GM19043 (cell line): Measurements from ENCODE around the gene C1QTNF1.

Experiments
- ATAC-seq: cut with Tn5 transposase; IDR thresholded peaks from one replicate; pipeline ENCODE4 v1.9.1; 2021; ENCODE audit warnings: low read depth; ENCODE audit not compliant: unreplicated experiment

C1QTNF1 gene

DNA sequence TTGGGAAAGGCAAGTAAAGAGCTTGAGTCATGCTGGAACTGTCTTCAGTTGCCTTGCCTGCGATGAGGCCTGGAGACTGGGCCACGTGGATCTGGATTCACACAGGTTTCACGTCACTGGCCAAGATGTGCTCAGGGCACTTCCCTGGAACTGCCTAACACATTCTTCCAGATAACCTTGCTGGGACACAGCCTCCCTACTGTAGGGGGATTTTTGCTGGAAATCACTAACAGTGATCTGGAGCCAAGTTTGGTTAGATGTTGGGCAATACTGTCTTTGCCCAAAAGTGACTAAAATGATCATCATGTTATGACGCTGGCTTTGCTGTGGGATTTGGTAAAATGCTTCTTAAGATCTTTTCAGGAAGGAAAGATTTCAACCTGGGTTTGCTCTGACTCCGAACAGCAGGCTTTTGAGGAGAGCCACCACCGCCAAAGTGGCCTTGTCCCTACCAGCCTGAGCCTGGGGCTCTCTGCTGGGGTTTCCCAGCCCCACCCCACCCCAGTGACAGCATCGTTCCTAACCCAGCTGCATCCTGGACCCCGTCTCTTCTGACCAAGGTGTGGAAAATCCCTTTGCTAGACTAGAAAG is 14.7 kb downstream of the C1QTNF1 start:
- ATAC-seq: no peak

DNA sequence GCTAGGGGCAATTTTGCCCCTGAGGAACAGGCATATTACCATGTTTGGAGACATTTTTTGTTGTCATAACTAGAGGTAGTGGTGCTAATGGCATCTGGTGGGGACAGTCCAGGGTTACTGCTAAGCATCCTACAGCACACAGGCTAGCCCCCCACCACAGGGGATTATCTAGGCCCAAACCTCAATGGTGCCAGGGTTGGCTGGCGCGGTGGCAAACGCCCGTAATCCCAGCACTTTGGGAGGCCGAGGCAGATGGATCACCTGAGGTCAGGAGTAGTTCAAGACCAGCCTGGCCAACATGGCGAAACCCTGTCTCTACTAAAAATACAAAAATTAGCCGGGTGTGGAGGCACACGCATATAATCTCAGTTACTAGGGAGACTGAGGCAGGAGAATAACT is 15.2 kb downstream of the C1QTNF1 start:
- ATAC-seq: no peak

- ATAC-seq: no peak
Measured at GRCh38 chr17:79039886-79040285, 15.9 kb downstream of the C1QTNF1 start.

GRCh38 chr17:79041041-79041570 is 17.1 kb downstream of the C1QTNF1 start:
- no peak for ATAC-seq

DNA sequence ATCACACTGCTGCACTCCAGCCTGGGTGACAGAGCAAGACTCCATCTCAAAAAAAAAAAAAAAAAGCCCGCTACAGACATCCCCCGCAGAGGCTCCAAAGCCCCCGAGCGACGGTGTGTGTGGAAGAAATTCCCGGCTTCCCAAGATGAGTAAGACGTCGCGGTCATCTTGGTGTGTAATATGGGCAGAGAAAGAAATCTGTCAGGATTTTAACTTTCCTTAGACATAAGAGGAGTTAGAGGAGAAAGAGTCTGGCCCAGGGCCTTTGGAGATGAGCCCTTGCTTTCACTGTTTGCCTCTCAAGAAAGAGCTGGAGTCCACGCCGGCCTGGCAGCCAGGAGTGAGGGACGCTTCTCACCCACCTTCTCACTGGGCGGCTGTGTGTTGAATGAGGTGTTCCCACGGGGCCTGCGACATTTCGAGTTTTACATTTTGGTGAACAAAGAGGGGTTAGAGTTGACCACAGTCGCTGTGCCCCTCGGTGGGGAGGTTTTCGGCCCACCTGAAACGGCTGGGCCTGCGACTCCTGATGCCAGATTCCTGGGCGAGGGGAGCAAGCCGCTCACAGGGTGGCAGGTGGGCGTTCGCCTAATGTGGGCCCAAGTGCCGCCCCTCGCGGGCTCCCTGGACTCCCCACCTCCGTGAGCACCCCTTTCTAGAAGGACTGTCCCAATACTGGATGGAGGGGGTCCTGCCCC is 17.9 kb downstream of the C1QTNF1 start:
- ATAC-seq: no peak

- ATAC-seq: no peak
Measured at GRCh38 chr17:79042421-79043190, 18.6 kb downstream of the C1QTNF1 start.

- no peak for ATAC-seq
Measured at GRCh38 chr17:79043191-79043930, 19.4 kb downstream of the C1QTNF1 start.

DNA sequence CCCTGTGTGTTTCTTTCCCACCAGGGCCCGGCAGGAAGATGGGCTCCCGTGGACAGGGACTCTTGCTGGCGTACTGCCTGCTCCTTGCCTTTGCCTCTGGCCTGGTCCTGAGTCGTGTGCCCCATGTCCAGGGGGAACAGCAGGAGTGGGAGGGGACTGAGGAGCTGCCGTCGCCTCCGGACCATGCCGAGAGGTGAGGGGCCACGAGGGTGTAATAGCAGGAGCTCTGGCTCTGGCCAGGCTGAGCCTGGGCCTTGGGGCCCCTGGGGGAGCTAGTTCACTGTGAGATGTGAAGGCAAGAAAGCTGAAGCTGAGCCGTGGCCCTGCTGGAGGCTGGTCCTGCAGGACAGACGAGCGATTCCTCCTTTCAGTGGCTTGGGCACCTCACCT is 20.0 kb downstream of the C1QTNF1 start:
- no peak for ATAC-seq

GRCh38 chr17:79044462-79044861 is 20.5 kb downstream of the C1QTNF1 start:
- ATAC-seq: no peak

- ATAC-seq: no peak
Measured at GRCh38 chr17:79045001-79045729, 21.2 kb downstream of the C1QTNF1 start.

DNA sequence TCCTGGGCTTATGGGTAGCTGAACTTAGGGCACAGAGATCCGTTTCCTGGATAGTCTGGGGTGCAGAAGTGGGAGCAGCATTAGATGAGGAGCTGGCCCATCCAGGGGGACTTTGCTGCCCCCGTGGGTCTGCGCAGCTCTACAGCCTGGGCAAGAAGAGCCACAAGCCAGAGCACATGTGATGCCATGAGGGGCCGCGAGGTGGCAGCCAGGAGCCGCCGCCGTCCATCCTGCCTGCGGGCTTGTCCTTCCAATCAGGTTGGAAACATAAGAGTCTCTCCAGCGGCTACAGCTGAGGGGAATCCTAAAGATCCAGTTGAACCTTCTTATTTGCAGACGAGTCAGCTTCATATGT is 21.9 kb downstream of the C1QTNF1 start:
- ATAC-seq: no peak

- ATAC-seq: no peak
Measured at GRCh38 chr17:79046197-79046915, 22.4 kb downstream of the C1QTNF1 start.

DNA sequence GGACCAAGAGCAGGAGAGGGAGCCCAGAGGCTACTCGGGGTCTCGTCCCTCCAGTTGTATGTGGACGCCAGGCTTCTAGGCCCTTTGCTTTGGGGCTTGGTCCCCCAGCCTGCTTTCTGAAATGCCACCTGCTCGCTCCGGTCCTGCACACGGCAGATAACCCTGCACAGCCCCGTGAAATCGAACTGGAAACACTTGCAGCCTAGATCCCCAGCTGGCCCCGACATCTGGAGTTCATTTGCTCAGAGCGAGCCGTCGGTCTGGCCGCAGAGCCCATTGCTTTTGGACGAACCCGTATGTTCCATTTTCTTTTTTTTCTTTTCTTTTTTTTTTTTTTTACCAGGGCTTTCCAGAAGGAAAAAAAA is 22.9 kb downstream of the C1QTNF1 start:
- ATAC-seq: no peak

- ATAC-seq: no peak
Measured at GRCh38 chr17:79047291-79047920, 23.4 kb downstream of the C1QTNF1 start.

- no peak for ATAC-seq
Measured at GRCh38 chr17:79047923-79048825, 24.2 kb downstream of the C1QTNF1 start.

- no peak for ATAC-seq
Measured at GRCh38 chr17:79048826-79049755, 25.1 kb downstream of the C1QTNF1 start.

DNA sequence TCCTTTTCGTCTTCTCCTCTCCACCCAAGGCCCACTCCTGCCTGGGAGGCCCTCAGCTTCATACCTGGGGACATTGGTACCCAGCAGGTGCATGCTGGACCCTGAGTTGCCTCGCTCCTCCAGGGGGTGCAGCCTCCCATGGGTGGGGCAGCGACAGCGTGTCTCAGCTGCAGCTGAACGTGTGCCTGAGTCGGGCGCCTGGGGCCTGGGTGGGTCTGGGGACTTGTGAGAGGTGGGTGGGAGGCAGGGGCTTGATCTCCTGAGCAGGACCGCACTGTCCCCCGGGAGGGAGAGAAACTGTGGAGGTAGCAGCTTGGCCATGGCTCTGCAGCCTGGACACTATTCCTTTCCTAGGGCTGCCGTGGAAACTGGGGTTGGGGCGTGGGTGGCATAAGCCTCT is 25.9 kb downstream of the C1QTNF1 start:
- no peak for ATAC-seq
